Measurements from ENCODE around the gene SCAMP5.

The SCAMP5 gene

DNA sequence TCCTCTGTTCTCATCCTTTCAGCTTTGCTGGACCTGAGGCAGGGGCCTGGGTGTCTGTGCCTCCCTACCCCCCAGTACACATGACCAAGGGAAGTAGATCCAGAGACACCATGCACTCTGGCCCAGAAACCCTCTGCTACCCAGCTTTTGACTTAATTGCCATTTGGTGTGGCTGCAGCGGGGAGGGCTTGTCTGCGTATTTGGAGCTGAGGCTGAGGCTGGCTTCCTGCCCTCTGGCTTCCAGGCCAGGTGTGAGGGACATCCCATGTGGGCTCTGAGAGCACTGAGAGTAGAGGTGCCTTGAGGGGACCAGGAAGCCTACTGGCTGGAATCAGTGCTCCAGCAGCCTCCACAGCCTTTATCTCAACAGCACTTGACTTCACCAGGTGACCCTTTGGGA is 54.9 kb downstream of the SCAMP5 start:
- no peak for DNase-seq

DNA sequence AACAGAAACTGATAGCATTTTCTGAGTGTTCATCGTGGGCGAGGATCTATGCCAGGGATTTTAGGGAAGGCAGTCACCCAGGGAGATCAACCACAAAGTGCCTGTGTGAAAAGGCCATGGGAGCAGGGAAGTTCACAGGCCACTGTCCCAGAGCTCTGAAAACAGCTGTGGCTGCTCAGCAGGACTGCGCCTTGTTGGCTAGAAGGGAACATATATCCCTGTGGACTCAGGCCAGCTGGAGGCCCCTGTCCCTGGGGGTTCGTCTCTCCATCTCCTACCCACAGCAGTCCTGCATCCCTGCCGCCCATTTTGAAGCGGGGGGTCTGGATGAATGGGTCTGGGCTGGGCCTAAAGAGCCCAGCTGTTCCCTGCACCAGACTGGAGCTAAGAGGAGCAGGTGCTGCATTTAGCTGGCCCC is 55.8 kb downstream of the SCAMP5 start:
- DNase-seq: no peak

DNA sequence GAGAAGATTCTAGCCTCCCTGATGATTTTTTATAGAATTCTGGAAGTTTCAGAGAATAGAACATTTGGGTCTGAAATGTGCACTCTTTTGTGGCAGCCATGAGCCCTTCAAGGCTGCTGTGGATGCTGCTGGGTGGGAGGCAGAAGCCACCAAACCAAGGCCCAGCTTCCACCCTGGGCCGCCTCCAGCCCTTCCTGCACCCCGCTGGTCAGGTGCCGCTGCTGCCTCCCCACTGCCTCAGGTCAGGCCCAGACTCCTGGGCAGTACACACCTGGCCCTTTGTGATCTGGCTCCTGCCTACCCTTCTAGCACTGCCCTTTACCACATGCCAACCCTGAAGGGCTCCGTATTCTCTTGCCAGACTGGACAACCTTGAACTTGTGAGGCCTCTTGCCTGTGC is 56.3 kb downstream of the SCAMP5 start:
- no peak for DNase-seq

DNA sequence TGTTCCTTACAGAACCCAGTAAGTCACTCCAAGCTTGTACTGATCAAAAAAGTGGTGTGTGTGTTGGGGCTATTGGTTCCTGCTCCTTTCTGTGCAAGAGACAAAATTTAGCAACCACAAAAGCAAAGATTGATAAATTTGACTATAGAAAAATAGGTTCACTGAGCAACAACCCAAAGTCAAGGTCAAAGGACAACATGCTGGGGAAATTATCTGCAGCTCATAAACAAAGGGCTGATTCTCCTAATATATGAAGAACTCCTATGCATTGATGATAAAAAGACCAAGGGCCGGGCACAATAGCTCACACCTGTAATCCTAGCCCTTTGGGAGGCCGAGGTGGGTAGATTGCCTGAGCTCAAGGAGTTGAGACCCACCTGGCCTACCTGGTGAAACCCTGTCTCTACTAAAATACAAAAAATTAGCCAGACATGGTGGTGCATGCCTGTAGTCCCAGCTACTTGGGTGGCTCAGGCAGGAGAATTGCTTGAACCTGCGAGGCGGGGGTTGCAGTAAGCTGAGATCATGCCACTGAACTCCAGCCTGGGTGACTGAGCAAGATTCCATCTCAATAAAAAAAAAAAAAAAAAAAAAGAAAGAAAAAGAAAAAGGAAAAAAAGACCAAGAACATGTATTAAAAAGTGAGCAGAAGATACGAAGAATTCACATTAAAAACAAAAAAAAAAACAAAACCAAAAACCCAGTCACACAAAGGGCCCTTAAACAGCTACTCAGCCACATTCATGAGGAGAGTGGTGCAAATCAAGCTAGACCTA is 57.8 kb downstream of the SCAMP5 start:
- DNase-seq: no peak

- DNase-seq: no peak
These were observed 58.4 kb downstream of the SCAMP5 start for GRCh38 chr15:75053748-75054125.

DNA sequence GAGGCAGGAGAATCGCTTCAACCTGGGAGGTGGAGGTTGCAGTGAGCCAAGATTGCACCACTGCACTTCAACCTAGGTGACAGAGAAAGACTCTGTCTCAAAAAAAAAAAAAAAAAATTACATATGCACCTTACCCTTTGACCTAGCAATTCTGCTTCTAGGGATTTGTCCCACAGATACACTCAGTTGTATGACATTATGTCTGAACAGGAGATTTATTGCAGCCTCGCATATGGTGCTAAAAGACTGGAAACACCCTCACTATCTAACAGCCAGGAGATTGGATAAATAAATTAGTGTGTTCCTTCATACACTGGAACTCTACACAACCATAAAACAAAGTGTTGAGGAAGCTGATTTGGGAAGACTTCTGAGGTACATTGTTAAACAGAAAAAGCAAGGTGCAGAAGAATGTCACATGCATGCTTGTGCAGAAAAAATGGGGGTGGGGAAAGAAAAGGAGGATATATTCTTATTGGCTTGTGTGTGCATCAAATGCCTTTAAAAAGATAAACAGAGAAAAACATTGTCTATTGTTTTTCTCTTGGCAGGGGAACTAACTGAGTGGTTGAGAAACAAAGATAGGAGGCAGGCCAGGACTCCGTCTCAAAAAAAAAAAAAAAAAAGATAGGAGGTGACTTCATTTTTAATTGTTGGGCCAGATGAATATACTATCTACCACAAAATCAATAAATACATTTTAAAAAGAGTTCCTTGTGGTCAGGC is 59.0 kb downstream of the SCAMP5 start:
- DNase-seq: no peak

GRCh38 chr15:75056036-75056435 is 60.7 kb downstream of the SCAMP5 start:
- DNase-seq: no peak

GRCh38 chr15:75058127-75058905 is 63.0 kb downstream of the SCAMP5 start:
- no peak for DNase-seq

DNA sequence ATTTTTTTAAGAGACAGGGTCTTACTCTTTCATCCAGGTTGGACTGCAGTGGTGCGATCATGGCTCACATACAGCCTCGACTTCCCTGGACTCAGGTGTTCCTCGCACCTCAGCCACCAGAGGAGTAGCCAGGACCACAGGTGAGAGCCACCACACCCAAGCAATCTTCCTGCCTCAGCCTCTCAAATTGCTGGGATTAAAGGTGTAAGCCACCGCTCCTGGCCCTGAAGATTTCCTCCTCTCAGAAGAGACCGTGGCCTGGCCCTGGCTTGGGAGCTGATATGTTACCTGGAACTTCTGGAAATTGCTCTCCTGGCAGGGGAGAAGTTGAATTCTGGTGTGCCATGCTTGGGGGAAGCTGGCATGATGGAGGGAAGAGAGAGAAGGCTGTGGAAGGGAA is 64.2 kb downstream of the SCAMP5 start:
- DNase-seq: no peak

DNA sequence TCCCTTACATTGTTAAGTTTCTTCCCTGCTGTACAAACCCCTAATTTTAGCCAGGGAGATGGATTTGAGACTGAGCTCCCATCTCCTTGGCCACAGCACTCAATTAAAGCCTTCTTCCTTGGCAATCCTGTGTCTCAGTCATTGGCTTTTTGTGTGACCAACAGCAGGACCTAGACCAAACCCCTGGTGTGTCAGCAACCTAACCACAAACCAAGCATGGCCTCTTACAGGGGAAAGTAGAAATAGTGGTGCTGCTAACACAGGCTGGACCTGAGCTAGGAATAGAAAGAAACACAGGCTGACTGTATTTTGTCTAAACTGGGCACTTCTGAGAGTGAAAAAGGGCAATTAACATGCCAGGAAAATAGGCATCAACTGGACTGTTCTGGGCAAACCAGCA is 65.9 kb downstream of the SCAMP5 start:
- no peak for DNase-seq

DNA sequence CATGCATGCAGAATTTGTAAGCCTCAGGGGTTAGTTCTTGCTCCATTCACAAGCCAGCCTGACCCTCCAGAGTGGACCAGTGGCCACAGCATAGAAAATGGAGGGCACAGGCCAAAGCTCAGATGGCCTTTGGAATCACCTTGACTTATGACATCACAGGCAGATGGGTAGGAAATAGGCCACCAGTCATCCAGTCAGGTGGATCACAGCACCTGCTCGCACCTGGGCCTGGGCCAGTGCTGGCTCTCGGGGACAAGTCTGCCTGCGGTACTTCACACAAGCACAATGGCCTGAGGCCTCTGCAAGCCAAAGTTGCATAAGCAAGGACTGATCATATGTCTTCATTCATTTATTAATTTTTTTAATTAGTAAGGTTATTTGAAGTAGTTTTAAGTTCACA is 67.3 kb downstream of the SCAMP5 start:
- DNase-seq: no peak

DNA sequence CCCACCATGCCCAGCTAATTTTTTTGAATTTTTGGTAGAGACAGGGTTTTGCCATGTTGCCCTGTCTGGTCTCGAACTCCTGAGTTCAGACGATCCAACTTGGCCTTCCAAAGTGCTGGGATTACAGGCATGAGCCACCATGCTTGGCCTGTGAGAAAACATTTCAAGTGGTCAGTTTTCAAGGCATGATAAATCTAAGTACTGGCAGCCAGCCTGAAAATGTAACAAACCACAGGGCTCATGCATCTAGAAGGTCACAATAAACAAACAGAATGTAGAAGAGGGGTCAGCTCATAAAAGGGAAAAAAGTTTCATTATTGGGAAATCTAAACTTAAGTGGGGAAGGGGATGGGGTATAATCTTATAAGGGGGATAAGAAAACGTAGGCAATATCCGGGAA is 68.0 kb downstream of the SCAMP5 start:
- no peak for DNase-seq

GRCh38 chr15:75063889-75064288 is 68.5 kb downstream of the SCAMP5 start:
- no peak for DNase-seq

- no peak for DNase-seq
These were observed 69.5 kb downstream of the SCAMP5 start for GRCh38 chr15:75064846-75065245.

DNA sequence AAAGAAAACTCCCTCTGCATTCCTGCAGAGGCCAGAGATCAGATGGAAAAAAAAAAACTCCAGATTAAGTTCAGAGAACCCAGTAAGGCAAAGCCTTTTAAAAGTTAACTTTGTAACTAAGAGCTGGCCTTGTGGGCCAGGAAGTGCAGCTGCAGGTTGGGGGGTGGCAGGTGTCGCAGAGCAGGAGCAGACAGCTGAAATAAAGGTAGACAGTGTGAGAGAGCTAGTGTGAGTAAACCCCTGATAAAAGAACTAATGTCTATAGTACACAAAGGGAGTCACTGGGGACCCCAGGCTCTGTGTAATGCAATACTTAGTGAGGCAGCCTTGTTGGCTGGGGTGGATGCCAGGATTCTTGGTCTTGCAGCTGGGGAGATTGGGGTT is 70.1 kb downstream of the SCAMP5 start:
- no peak for DNase-seq

- DNase-seq: no peak
These were observed 70.6 kb downstream of the SCAMP5 start for GRCh38 chr15:75065851-75066509.

DNA sequence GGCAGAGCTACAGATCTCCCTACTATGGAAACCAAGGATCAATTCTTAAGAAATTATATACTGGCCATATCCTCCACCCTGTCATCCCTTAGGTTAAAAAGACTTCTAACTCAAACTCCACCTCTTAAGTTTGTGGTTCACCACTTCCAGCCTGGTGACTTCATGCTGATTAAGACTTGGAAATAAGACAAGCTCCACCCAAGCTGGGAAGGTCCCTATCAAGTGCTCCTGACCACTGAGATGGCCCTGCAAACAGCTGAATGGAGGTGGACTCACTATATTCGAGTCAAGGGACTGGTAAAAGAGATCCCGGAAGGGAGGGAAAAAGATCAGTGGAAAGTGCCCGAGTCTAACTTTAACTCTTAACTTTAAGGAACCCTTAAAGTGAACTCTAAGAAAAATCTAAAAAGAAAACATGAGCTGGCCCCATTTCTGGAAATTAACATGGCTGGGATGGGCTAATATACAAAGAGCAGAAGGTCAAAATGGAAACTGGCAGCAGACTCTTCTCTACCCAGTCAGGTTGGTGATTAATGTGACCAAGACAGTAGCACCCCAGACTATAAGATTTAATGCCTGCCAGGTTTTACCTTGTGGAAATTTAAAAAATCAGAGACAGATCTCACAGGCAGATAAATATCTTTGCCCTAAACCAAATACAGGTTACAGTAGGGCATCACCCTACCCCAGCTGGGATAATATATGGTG is 71.9 kb downstream of the SCAMP5 start:
- DNase-seq: no peak

DNA sequence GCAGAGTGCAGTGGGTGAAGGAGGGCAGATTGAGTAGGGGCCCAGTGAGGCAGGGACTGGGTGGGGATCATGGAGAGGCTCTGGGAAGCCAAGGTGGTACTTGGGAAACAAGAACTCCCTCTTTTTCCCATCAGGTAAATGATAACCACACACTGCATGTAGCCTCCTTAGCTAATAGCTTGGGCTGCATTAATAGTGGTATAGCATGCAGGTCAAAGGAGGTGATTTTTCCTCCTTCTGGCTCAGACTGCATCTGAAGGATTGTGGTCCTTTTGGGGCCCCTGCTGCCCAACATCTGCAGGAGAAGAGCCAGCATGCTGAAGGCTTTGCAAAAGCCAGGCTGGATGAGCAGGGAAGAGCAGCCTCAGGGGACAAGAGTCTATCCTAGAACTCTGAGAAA is 73.4 kb downstream of the SCAMP5 start:
- no peak for DNase-seq

DNA sequence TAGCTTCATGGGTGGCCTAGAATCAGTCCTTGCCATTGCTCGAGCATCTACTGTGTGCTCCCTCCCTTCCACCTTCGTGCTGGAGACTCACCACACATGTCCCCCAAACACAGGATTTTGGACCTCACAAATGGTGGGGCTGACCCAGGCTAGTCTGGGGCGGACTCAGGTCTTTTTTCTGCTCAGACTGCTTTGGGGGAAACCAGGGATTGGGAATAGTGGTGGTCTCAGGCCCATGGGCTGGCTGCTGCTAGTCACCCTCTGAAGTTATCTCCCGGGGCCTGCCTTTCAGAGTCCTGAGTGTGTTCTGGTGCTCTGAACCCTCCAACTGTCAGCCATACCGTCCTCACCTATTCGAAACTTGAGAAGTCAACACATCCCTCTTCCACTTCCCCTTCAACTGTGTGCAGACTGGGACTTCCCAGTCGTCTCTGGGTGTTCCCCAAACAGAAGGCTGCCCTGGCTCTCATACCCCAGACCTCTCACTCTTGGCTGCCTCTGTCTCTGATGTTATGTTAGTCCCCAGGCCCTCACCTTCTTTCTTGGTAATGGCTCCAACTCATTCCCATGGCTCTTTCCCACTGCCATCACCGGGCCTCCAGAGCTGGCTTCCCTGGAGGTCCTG is 74.0 kb downstream of the SCAMP5 start:
- no peak for DNase-seq

DNA sequence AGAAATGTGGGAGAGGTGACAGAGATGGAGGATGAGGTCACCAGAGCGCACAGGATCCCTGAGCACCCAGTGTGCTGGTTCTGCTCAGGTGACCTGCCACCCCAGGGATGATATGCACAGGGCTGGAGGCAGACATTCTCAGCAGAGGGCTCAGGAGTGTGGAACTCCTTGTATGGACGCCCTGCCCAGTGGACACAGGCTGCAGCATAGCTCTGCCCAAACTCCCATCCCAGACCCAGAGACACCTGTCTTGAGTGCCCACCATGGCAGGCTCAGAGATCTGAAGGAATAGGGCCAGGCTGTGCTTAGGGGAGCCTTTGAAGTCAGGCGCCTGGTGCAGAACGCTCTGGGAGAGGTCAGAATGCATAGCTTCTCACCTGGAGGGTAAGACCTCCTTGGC is 75.3 kb downstream of the SCAMP5 start:
- DNase-seq: no peak

Data from COR-L47 (cell line).